ENCODE data around the gene RELCH. TPM values are rescaled to one million over a fixed set of nuclear protein-coding genes. Genes with fewer than 3 reads are reported as not detected.

RELCH gene
- total and polyA plus RNA-seq, 2 of the 13 experiments (the other 11 are each of a cell fraction or from before 2014, with no cell fraction given), result 5.6 to 31.7 TPM

GRCh38 chr18:62187543-62188510 lies 772 bp downstream of the RELCH start (continued):
- TF ChIP-seq NFE2L2 (IDR thresholded peaks at IDR 0.05; ENCODE audit: low read length) (no peak), TAF1 (CRISPR knock-in tag; IDR thresholded peaks at IDR 0.05) (peak; percentile 42; the same call in 1 of the 2 replicates), ZSCAN22 (CRISPR knock-in tag; IDR thresholded peaks at IDR 0.05) (no peak), ZNF589 (CRISPR knock-in tag; conservative IDR thresholded peaks at IDR 0.05) (0 out of 2 replicates have a peak, but pooled peaks have one; percentile 41), ZNF605 (CRISPR knock-in tag; IDR thresholded peaks at IDR 0.05) (0 out of 2 replicates have a peak, but pooled peaks have one; percentile 29), BRD4 (CRISPR knock-in tag; IDR thresholded peaks at IDR 0.05) (0 out of 2 replicates have a peak, but pooled peaks have one; percentile 23), ZNF567 (CRISPR knock-in tag; IDR thresholded peaks at IDR 0.05; ENCODE audit: borderline replicate concordance) (0 out of 2 replicates have a peak, but pooled peaks have one; percentile 23), ZNF33B (CRISPR knock-in tag; IDR thresholded peaks at IDR 0.05) (0 out of 2 replicates have a peak, but pooled peaks have one; percentile 54)

- Histone ChIP-seq H4K20me1 (ENCODE audit: insufficient read depth, low read length) (0 out of 2 replicates have a peak, but pooled peaks cover 3% of the 10 kb centered on the region), H3K9me3 (ENCODE audit: low read length) (no peaks in the 10 kb centered on the region), H3K4me2 (ENCODE audit: low read depth, low read length) (peak overlapping the region; percentile 72), H3K27ac (ENCODE audit: extremely low read length, insufficient read depth, low read length) (no peak overlapping the region), H3K4me1 (ENCODE audit: insufficient read depth, low read length) (peaks cover 44% of the 10 kb centered on the region), H3K79me2 (ENCODE audit: insufficient read depth, low read length) (peaks cover 86% of the 10 kb centered on the region), H3K9ac (ENCODE audit: insufficient read depth, low read depth, low read length) (peak overlapping the region; percentile 81), H3K36me3 (replicated peaks in 1 of 2; ENCODE audit: control insufficient read depth in 1 of 2, insufficient read depth in 2 of 2, low read length in 2 of 2) (no peaks in the 10 kb centered on the region), H2AFZ (ENCODE audit: low read length) (no peak overlapping the region), H3K27me3 (ENCODE audit: control insufficient read depth in 1 of 2, insufficient read depth in 2 of 2, low read length in 2 of 2) (no peaks in the 10 kb centered on the region; a peak in 1 of 5 replicates), H3K4me3 (replicated peaks in 1 of 3; ENCODE audit: insufficient read depth in 1 of 3, low read depth in 2 of 3, low read length in 3 of 3) (peak overlapping the region; percentile 84 to 99 (median 97); a peak in 5 of 6 replicates)
- DNase-seq (ENCODE audit: low spot score), result no peak
- no peak for ATAC-seq
- in situ Hi-C loops (cut with HindIII; ENCODE audit: extremely low pct_ligation_motif_present, low pct_unique_long_range_greater_than_20kb) (loop anchor here (5.0 kb wide), 1 partner anchor 53 kb away; no protein-coding TSS in a partner anchor), intact Hi-C loops (cut with micrococcal nuclease; ENCODE audit: unreplicated experiment) (loop anchor here (10.0 kb wide), 2 partner anchors 336 to 396 kb away; partner anchors contain the start of gene ZCCHC2)
- 25% methylated on average over 2 of the region's 2 CpGs for WGBS (ENCODE audit: low lambda C conversion rate)
- ChIA-PET CTCF (ENCODE audit: low intra/inter-chr PET ratio, low total read pairs) (no interaction called here), POLR2A (no interaction called here)
- BruUV-seq (replicated peaks), result no TSS peak
- FAIRE-seq, result no peak
- TF ChIP-seq SRSF1 (optimal IDR thresholded peaks at IDR 0.05; ENCODE audit: low read depth, low read length) (no peak), CBFB (CRISPR knock-in tag; IDR thresholded peaks at IDR 0.05) (no peak), PPARG (CRISPR knock-in tag; conservative IDR thresholded peaks at IDR 0.05) (0 out of 2 replicates have a peak, but pooled peaks have one; percentile 29), ZMYM3 (CRISPR knock-in tag; IDR thresholded peaks at IDR 0.05) (no peak), IRF1 (CRISPR knock-in tag; IDR thresholded peaks at IDR 0.05; ENCODE audit: low read depth) (no peak), MIXL1 (CRISPR knock-in tag; IDR thresholded peaks at IDR 0.05) (no peak), ZNF7 (CRISPR knock-in tag; IDR thresholded peaks at IDR 0.05) (peak; percentile 89), ZNF883 (CRISPR knock-in tag; IDR thresholded peaks at IDR 0.05; ENCODE audit: not compliant biosample characterization) (no peak), ZNF619 (CRISPR knock-in tag; IDR thresholded peaks at IDR 0.05) (no peak), GZF1 (CRISPR knock-in tag; IDR thresholded peaks at IDR 0.05) (no peak), CBX2 (IDR thresholded peaks at IDR 0.05; ENCODE audit: low read depth, low read length) (no peak), CBX2 (CRISPR knock-in tag; IDR thresholded peaks at IDR 0.05; ENCODE audit: low read depth) (no peak), ZBTB1 (CRISPR knock-in tag; IDR thresholded peaks at IDR 0.05; ENCODE audit: borderline replicate concordance) (no peak), TGIF2 (CRISPR knock-in tag; IDR thresholded peaks at IDR 0.05) (no peak), DMAP1 (CRISPR knock-in tag; IDR thresholded peaks at IDR 0.05) (no peak), ZNF776 (CRISPR knock-in tag; IDR thresholded peaks at IDR 0.05) (no peak), ZNF652 (CRISPR knock-in tag; IDR thresholded peaks at IDR 0.05; ENCODE audit: borderline replicate concordance, low read depth) (peak; percentile 63), PTBP1 (IDR thresholded peaks at IDR 0.05; ENCODE audit: low read depth, low read length, poor library complexity, severe bottlenecking) (no peak)
These were observed 2.2 kb downstream of the RELCH start for GRCh38 chr18:62189208-62189607.
